ENCODE results near the gene AIF1.

AIF1 gene

DNA sequence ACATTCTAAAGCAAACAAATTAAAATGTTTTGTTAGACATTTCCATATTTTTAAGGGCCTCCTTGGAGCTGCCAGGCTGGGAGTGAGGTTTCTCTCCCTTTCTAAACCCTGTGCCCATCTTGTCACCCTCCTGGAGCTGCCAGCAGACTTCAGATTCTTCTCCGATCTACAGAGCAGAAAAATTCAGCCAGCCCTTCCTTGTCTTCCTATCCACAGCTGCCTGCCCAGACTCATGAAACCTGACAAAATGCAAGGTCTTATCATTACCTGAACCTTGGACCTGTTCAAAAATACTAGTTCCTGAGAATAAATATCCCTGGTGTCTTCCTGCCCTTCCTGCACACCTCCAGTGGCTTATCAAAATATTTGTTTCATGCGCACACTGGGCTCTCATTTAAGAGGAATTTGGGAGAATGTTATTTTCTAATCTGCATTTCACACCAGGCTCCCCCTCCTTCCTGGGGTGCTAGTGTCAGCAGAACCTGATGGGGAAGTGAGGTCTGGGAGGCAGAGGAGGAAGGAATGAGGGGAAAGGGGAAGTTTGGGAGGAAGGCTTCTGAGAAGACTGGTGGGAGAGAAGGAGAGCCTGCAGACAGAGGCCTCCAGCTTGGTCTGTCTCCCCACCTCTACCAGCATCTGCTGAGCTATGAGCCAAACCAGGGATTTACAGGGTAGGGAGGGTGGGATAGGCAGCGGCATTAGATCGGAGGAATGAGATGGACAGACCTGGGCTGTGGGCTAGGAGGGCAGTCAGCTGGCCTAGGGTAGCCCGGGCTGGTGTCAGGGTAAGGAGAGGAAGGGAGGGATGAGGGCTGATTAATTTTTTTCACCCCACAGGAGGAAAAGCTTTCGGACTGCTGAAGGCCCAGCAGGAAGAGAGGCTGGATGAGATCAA is at the start of gene AIF1:
Gene AIF1, plus strand, starts transcription at position 551 of the 895 bp plus-strand sequence. Its CDS starts 96 bp downstream, at position 647.
- DNase-seq (ENCODE audit: low read depth in 2 of 2): no peak

DNA sequence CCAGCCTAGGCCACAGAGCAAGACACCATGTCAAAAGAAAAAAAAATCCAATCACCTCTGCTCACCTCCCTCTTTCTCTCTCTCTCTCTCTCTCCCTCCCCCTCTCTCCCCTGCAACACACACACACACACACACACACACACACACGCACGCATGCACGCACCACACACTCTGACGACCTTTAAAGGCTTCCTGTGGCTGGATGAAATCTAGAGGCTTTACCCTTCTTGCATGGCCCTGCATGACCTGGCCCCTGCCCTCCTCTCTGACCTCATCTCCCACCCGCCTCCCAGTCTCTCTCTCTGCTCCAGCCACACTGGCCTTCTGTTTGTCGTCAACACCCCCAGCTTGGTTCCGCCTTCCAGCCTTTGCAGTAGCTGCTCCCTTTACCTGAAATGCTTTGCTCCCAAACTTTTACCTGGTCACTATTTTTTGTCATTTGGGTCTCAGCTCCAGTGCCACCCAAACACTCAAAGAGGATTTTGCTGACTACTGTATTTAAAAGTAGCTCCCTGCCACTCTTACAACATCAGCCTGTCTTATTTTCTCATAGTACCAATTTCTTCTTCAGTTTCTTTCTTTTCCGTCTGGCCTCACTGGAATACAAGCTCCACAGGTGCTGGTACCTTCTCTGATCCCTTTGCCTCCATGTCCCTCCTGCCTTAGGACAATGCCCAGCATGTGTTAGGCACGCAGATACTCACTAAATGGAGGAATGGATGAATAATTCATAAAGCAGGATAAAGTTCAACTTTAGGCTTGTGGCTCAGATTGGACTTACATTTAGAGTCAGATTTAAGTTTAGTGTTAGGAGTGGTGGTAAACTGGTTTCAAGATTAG is 47.3 kb upstream of the AIF1 start:
- DNase-seq (ENCODE audit: low read depth in 2 of 2): no peak

DNA sequence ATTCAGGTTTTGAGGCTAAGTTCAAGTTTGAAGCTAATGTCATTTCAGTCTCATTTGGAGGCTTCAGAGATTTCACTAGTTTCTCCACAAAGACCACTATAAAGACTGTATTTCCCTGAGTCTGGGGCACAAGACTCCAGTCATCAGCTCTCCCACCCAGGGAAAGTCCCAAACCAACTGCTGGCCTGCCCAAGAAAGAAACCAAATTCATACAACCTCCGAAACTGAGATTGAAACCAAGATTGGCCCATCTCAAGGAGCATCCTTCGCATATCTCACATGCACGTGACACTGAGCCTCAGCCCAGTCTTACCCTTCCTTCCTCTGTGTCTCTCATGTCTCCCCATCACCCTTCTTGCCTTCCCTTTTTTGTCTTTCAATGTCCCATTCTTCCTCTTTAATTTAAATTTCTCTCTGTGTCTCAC is 46.5 kb upstream of the AIF1 start:
- peak in 1 of 2 donors; percentile 64 for DNase-seq (ENCODE audit: low read depth in 2 of 2)

DNA sequence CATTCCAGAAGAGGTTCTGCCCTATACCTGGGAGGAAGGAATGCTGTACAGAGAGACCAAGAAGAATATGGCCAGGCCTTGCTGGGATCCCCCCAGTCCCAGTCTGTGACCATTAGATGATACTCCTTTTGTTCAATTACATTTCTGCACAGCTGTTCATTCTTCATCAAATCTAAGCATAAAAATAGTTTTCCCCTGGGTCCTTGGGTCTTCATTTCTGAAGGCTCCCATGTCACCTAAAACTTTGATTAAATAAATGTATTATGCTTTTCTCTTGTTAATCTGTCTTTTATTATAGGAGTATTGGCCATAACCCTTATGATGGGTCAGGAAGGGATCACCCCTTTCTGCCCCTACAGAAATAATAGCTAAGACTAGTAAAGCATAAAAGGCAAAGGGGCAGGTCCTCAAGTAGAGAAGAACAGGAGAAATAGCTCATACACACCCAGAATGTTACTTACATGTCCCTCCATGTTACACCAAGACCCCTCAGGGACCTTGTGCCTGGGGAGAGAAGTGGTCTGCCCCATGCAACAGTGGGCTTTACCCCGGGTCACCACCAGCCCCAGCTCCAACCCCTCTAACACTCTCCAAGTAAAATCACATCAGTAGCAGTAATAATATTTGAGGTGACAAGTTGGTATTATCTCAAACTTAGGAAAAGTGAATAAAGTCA is 45.0 kb upstream of the AIF1 start:
- DNase-seq (ENCODE audit: low read depth in 2 of 2): no peak

DNA sequence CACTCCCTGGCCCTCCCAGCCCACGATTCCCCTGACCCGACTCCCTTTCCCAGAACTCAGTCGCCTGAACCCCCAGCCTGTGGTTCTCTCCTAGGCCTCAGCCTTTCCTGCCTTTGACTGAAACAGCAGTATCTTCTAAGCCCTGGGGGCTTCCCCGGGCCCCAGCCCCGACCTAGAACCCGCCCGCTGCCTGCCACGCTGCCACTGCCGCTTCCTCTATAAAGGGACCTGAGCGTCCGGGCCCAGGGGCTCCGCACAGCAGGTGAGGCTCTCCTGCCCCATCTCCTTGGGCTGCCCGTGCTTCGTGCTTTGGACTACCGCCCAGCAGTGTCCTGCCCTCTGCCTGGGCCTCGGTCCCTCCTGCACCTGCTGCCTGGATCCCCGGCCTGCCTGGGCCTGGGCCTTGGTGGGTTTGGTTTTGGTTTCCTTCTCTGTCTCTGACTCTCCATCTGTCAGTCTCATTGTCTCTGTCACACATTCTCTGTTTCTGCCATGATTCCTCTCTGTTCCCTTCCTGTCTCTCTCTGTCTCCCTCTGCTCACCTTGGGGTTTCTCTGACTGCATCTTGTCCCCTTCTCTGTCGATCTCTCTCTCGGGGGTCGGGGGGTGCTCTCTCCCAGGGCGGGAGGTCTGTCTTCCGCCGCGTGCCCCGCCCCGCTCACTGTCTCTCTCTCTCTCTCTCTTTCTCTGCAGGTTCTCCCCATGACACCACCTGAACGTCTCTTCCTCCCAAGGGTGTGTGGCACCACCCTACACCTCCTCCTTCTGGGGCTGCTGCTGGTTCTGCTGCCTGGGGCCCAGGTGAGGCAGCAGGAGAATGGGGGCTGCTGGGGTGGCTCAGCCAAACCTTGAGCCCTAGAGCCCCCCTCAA is 42.8 kb upstream of the AIF1 start, which contains the start of gene LTA:
Gene LTA, plus strand, starts transcription at position 249 of the 871 bp plus-strand sequence. Its CDS starts 454 bp downstream, at position 703.
- peak; percentile 80 to 84 for DNase-seq (ENCODE audit: low read depth in 2 of 2)

DNA sequence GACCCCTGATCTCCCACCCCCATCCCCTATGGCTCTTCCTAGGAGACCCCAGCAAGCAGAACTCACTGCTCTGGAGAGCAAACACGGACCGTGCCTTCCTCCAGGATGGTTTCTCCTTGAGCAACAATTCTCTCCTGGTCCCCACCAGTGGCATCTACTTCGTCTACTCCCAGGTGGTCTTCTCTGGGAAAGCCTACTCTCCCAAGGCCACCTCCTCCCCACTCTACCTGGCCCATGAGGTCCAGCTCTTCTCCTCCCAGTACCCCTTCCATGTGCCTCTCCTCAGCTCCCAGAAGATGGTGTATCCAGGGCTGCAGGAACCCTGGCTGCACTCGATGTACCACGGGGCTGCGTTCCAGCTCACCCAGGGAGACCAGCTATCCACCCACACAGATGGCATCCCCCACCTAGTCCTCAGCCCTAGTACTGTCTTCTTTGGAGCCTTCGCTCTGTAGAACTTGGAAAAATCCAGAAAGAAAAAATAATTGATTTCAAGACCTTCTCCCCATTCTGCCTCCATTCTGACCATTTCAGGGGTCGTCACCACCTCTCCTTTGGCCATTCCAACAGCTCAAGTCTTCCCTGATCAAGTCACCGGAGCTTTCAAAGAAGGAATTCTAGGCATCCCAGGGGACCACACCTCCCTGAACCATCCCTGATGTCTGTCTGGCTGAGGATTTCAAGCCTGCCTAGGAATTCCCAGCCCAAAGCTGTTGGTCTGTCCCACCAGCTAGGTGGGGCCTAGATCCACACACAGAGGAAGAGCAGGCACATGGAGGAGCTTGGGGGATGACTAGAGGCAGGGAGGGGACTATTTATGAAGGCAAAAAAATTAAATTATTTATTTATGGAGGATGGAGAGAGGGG is 41.6 kb upstream of the AIF1 start:
- DNase-seq (ENCODE audit: low read depth in 2 of 2): no peak

DNA sequence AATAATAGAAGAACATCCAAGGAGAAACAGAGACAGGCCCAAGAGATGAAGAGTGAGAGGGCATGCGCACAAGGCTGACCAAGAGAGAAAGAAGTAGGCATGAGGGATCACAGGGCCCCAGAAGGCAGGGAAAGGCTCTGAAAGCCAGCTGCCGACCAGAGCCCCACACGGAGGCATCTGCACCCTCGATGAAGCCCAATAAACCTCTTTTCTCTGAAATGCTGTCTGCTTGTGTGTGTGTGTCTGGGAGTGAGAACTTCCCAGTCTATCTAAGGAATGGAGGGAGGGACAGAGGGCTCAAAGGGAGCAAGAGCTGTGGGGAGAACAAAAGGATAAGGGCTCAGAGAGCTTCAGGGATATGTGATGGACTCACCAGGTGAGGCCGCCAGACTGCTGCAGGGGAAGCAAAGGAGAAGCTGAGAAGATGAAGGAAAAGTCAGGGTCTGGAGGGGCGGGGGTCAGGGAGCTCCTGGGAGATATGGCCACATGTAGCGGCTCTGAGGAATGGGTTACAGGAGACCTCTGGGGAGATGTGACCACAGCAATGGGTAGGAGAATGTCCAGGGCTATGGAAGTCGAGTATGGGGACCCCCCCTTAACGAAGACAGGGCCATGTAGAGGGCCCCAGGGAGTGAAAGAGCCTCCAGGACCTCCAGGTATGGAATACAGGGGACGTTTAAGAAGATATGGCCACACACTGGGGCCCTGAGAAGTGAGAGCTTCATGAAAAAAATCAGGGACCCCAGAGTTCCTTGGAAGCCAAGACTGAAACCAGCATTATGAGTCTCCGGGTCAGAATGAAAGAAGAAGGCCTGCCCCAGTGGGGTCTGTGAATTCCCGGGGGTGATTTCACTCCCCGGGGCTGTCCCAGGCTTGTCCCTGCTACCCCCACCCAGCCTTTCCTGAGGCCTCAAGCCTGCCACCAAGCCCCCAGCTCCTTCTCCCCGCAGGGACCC is 40.6 kb upstream of the AIF1 start:
- no peak for DNase-seq (ENCODE audit: low read depth in 2 of 2)

DNA sequence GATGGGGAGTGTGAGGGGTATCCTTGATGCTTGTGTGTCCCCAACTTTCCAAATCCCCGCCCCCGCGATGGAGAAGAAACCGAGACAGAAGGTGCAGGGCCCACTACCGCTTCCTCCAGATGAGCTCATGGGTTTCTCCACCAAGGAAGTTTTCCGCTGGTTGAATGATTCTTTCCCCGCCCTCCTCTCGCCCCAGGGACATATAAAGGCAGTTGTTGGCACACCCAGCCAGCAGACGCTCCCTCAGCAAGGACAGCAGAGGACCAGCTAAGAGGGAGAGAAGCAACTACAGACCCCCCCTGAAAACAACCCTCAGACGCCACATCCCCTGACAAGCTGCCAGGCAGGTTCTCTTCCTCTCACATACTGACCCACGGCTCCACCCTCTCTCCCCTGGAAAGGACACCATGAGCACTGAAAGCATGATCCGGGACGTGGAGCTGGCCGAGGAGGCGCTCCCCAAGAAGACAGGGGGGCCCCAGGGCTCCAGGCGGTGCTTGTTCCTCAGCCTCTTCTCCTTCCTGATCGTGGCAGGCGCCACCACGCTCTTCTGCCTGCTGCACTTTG is 39.6 kb upstream of the AIF1 start, which contains the start of gene TNF:
Gene TNF, plus strand, starts transcription at position 231 of the 567 bp plus-strand sequence. Its CDS starts 177 bp downstream, at position 408.
- peak in 1 of 2 donors; percentile 79 for DNase-seq (ENCODE audit: low read depth in 2 of 2)

DNA sequence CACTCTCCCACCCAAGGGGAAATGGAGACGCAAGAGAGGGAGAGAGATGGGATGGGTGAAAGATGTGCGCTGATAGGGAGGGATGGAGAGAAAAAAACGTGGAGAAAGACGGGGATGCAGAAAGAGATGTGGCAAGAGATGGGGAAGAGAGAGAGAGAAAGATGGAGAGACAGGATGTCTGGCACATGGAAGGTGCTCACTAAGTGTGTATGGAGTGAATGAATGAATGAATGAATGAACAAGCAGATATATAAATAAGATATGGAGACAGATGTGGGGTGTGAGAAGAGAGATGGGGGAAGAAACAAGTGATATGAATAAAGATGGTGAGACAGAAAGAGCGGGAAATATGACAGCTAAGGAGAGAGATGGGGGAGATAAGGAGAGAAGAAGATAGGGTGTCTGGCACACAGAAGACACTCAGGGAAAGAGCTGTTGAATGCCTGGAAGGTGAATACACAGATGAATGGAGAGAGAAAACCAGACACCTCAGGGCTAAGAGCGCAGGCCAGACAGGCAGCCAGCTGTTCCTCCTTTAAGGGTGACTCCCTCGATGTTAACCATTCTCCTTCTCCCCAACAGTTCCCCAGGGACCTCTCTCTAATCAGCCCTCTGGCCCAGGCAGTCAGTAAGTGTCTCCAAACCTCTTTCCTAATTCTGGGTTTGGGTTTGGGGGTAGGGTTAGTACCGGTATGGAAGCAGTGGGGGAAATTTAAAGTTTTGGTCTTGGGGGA is 38.9 kb upstream of the AIF1 start:
- no peak for DNase-seq (ENCODE audit: low read depth in 2 of 2)

DNA sequence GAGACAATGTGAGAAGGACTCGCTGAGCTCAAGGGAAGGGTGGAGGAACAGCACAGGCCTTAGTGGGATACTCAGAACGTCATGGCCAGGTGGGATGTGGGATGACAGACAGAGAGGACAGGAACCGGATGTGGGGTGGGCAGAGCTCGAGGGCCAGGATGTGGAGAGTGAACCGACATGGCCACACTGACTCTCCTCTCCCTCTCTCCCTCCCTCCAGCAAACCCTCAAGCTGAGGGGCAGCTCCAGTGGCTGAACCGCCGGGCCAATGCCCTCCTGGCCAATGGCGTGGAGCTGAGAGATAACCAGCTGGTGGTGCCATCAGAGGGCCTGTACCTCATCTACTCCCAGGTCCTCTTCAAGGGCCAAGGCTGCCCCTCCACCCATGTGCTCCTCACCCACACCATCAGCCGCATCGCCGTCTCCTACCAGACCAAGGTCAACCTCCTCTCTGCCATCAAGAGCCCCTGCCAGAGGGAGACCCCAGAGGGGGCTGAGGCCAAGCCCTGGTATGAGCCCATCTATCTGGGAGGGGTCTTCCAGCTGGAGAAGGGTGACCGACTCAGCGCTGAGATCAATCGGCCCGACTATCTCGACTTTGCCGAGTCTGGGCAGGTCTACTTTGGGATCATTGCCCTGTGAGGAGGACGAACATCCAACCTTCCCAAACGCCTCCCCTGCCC is 38.0 kb upstream of the AIF1 start:
- DNase-seq (ENCODE audit: low read depth in 2 of 2): no peak

DNA sequence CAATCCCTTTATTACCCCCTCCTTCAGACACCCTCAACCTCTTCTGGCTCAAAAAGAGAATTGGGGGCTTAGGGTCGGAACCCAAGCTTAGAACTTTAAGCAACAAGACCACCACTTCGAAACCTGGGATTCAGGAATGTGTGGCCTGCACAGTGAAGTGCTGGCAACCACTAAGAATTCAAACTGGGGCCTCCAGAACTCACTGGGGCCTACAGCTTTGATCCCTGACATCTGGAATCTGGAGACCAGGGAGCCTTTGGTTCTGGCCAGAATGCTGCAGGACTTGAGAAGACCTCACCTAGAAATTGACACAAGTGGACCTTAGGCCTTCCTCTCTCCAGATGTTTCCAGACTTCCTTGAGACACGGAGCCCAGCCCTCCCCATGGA is 37.5 kb upstream of the AIF1 start:
- DNase-seq (ENCODE audit: low read depth in 2 of 2): no peak

DNA sequence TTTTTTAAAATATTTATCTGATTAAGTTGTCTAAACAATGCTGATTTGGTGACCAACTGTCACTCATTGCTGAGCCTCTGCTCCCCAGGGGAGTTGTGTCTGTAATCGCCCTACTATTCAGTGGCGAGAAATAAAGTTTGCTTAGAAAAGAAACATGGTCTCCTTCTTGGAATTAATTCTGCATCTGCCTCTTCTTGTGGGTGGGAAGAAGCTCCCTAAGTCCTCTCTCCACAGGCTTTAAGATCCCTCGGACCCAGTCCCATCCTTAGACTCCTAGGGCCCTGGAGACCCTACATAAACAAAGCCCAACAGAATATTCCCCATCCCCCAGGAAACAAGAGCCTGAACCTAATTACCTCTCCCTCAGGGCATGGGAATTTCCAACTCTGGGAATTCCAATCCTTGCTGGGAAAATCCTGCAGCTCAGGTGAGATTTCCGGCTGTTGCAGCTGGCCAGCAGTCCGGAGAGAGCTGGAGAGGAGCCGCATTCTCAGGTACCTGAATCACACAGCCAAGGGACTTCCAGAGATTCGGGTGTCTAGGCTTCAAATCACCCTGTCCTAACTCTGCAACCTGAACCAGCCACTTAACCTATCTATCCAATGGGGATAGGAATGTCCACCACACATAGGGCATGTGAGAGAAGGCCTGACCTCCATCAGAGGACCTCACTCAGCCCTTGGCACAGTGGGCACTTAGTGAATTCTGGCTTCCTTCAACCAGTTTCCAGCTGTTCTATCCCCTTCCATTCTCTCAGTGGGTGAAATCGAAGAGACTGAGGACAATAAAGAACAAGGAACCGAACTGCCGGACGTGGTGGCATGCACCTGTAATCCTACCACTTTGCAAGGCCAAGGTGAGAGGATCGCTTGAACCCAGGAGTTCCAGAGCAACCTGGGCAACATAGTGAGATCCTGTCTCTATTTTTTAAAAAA is 36.6 kb upstream of the AIF1 start:
- no peak for DNase-seq (ENCODE audit: low read depth in 2 of 2)

DNA sequence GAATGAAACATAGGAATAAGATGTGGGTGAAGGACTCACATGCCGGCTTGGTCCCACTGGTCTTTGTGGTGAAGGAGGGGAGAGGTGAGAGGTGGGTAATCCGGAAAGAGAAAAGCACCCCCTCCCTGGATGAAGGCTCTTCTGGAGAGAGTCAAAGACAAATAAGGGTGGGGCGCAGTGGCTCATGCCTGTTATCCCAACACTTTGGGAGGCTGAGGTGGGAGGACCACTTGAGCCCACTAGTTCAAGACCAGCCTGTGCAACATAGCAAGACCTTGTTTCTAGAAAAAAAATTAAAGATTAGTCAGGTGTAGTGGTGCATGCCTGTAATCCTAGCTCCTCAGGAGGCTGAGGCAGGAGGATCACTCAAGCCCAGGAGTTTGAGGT is 35.9 kb upstream of the AIF1 start:
- no peak for DNase-seq (ENCODE audit: low read depth in 2 of 2)

DNA sequence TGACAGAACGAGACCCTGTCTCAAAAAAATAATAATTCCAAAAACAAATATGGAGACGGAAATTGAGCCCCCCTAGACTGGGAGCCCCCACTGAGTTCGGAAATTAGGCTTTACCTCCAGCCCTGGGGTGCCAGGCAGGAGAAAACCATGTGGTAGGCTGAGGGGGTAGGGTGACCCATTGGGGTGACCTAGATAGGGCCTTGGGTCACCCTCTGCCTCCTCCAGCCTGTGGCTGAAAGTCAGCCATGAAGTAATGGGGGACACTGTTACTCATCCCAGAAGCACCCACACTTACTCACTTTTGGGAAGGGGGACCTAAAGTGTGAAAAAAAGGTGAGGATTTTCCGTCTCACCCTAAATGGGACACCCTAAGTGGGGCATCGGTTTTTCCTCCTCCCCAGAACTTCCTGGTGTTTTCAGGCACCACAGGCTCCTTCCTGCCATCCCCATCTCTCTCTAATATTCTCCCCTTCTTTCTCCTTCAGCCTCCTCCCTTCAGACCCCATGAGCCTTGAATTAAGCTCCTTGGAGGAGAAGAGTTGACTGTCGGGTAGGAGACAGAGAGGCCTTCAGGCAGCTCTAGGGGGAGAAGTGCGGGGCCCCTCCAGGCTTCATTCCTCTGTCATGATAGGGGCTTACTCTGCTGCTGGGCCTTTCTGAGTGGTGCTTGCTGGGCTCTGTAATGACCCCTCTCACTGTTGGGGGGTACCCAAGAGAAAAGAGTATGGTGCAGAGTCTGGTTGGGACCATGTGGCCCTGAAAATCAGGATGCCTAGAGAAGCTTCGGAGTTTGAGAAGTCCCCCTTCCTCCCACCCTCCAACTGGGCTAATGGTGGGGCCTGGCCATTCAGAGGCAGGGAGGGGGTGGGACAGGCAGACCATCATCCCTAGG is 35.2 kb upstream of the AIF1 start:
- no peak for DNase-seq (ENCODE audit: low read depth in 2 of 2)

DNA sequence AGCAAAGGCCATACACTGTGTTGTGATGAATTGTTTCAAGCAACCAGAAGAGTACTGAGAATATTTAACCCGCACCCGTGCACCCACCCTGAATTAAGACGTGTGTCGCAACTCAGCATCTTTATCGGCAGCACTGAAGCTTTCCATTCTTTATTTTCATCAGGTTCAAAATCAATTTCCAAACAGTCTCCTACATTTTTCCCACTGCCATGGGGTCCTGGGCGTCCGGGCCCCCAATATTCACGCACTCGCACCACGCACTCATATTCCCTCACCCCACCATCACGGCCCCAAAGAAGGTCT is 34.6 kb upstream of the AIF1 start:
- DNase-seq (ENCODE audit: low read depth in 2 of 2): no peak
